Activated CD4-positive, alpha-beta memory T cell treated with anti-CD3 and anti-CD28 coated beads for 36 hours (primary cell): Measurements from ENCODE around the gene TAAR5. TPM values are rescaled to one million over a fixed set of nuclear protein-coding genes. Genes with fewer than 3 reads are reported as not detected.
"Not testable (repeated sequence)": the region's sequence is repeated elsewhere in the genome, so short reads cannot be mapped to it uniquely, and the experiment has no call there.

Experiments used
- CTCF ChIA-PET: fragments of 350-600 bp; sonication (Branson Sonifier 250); formaldehyde crosslinking; loops from one replicate; lab custom pipeline; 2021; ENCODE audit warnings: antibody characterized with exemption, inconsistent platforms; lab: Charles Lee
- POLR2A ChIA-PET: fragments of 350-600 bp; sonication (Branson Sonifier 250); formaldehyde crosslinking; loops from one replicate; lab custom pipeline; 2021; ENCODE audit warnings: antibody characterized with exemption; lab: Charles Lee
- DNase-seq: peaks from one replicate; pipeline ENCODE4 v3.0.0-alpha.2; 2020
- H3K27ac Mint-ChIP-seq: one replicate; pipeline ENCODE4 v1.8.0; 2021; ENCODE audit warnings: mixed read lengths
- H3K27me3 Mint-ChIP-seq: one replicate; pipeline ENCODE4 v1.8.0; 2021; ENCODE audit warnings: mixed read lengths
- H3K36me3 Mint-ChIP-seq: one replicate; pipeline ENCODE4 v1.8.0; 2021; ENCODE audit warnings: mixed read lengths
- H3K4me1 Mint-ChIP-seq: one replicate; pipeline ENCODE4 v1.8.0; 2021; ENCODE audit warnings: low read depth, mixed read lengths
- H3K4me3 Mint-ChIP-seq: one replicate; pipeline ENCODE4 v1.8.0; 2021; ENCODE audit warnings: mild to moderate bottlenecking, mixed read lengths
- H3K9me3 Mint-ChIP-seq: one replicate; pipeline ENCODE4 v1.8.0; 2021; ENCODE audit warnings: mixed read lengths
- intact Hi-C: fragments of 100-400 bp; cut with micrococcal nuclease; formaldehyde crosslinking; loops from one replicate; pipeline ENCODE4 v1.15.1; 2023
- total RNA-seq, 2 experiments: library from RNA; stranded (reverse); gene quantifications; one replicate each; pipeline ENCODE4 v1.2.3, GENCODE V29; 2021

Gene TAAR5
- not detected for total RNA-seq

- ChIA-PET POLR2A (no interaction called here), CTCF (no interaction called here)
- DNase-seq = no peak
- Mint-ChIP-seq H3K27me3 (peaks cover 12% of the 10 kb centered on the region), H3K36me3 (no peaks in the 10 kb centered on the region), H3K27ac (no peak within 1 kb of the TSS), H3K4me3 (no peak within 1 kb of the TSS), H3K9me3 (no peaks in the 10 kb centered on the region), H3K4me1 (no peaks in the 10 kb centered on the region)
- intact Hi-C loops = no loop called here
Observed at GRCh38 chr6:132589454-132589853, at the start of gene TAAR5. Gene TAAR5 (minus strand): TSS chr6:132589741. CDS start chr6:132589686, 55 bp downstream.

- H3K4me3 Mint-ChIP-seq, CTCF ChIA-PET, H3K27ac Mint-ChIP-seq: not testable (repeated sequence)
Observed at GRCh38 chr6:132637135-132637534, 47.6 kb upstream of the TAAR5 start.

GRCh38 chr6:132635906-132636305 is 46.4 kb upstream of the TAAR5 start:
- peaks cover 25% of the 10 kb centered on the region for H3K27me3 Mint-ChIP-seq
- H3K4me1 Mint-ChIP-seq, intact Hi-C loops, H3K4me3 Mint-ChIP-seq, CTCF ChIA-PET, H3K9me3 Mint-ChIP-seq, H3K27ac Mint-ChIP-seq, DNase-seq, H3K36me3 Mint-ChIP-seq, POLR2A ChIA-PET: not testable (repeated sequence)

More at GRCh38 chr6:132637135-132637534, 47.6 kb upstream of the TAAR5 start:
- H3K4me1 Mint-ChIP-seq, DNase-seq, H3K9me3 Mint-ChIP-seq, intact Hi-C loops, H3K36me3 Mint-ChIP-seq, POLR2A ChIA-PET: not testable (repeated sequence)
- peaks cover 25% of the 10 kb centered on the region for H3K27me3 Mint-ChIP-seq

- POLR2A ChIA-PET, intact Hi-C loops, H3K36me3 Mint-ChIP-seq, H3K4me1 Mint-ChIP-seq, CTCF ChIA-PET, H3K9me3 Mint-ChIP-seq, DNase-seq, H3K27ac Mint-ChIP-seq, H3K4me3 Mint-ChIP-seq: not testable (repeated sequence)
- peaks cover 23% of the 10 kb centered on the region for H3K27me3 Mint-ChIP-seq
Observed at GRCh38 chr6:132635288-132635687, 45.7 kb upstream of the TAAR5 start.

GRCh38 chr6:132634796-132635195 is 45.3 kb upstream of the TAAR5 start:
- Mint-ChIP-seq H3K4me1 (no peaks in the 10 kb centered on the region), H3K27ac (no peak overlapping the region), H3K36me3 (peaks cover 1% of the 10 kb centered on the region), H3K9me3 (no peaks in the 10 kb centered on the region), H3K27me3 (peaks cover 23% of the 10 kb centered on the region), H3K4me3 (no peak overlapping the region)
- intact Hi-C loops = no loop called here
- CTCF ChIA-PET = no interaction called here
- DNase-seq = no peak
- POLR2A ChIA-PET = no interaction called here

GRCh38 chr6:132633362-132633761 is 43.8 kb upstream of the TAAR5 start:
- no peaks in the 10 kb centered on the region for H3K4me1 Mint-ChIP-seq
- intact Hi-C loops = no loop called here
- peaks cover 28% of the 10 kb centered on the region for H3K27me3 Mint-ChIP-seq
- peaks cover 1% of the 10 kb centered on the region for H3K36me3 Mint-ChIP-seq
- no peaks in the 10 kb centered on the region for H3K9me3 Mint-ChIP-seq
- POLR2A ChIA-PET = no interaction called here
- DNase-seq = no peak
- H3K27ac Mint-ChIP-seq = no peak overlapping the region
- H3K4me3 Mint-ChIP-seq = no peak overlapping the region
- CTCF ChIA-PET = no interaction called here

GRCh38 chr6:132624175-132624574 is 34.6 kb upstream of the TAAR5 start, which contains the start of gene TAAR2:
Gene TAAR2 (minus strand): TSS chr6:132624275. CDS start chr6:132624275, 0 bp downstream.
- intact Hi-C loops = no loop called here
- DNase-seq = no peak
- Mint-ChIP-seq H3K4me3 (no peak within 1 kb of the TSS), H3K27ac (no peak within 1 kb of the TSS), H3K36me3 (no peaks in the 10 kb centered on the region), H3K9me3 (peaks cover 11% of the 10 kb centered on the region), H3K27me3 (peaks cover 17% of the 10 kb centered on the region), H3K4me1 (no peaks in the 10 kb centered on the region)
- POLR2A ChIA-PET = no interaction called here
- CTCF ChIA-PET = no interaction called here

- H3K27ac Mint-ChIP-seq = no peak overlapping the region
- peaks cover 11% of the 10 kb centered on the region for H3K9me3 Mint-ChIP-seq
- H3K27me3 Mint-ChIP-seq = peaks cover 17% of the 10 kb centered on the region
- CTCF ChIA-PET = no interaction called here
- intact Hi-C loops = no loop called here
- no peak for DNase-seq
- no peaks in the 10 kb centered on the region for H3K36me3 Mint-ChIP-seq
- H3K4me1 Mint-ChIP-seq = no peaks in the 10 kb centered on the region
- no peak overlapping the region for H3K4me3 Mint-ChIP-seq
- POLR2A ChIA-PET = no interaction called here
Observed at GRCh38 chr6:132623106-132623845, 33.7 kb upstream of the TAAR5 start.

- H3K27me3 Mint-ChIP-seq = peaks cover 2% of the 10 kb centered on the region
- H3K9me3 Mint-ChIP-seq = no peaks in the 10 kb centered on the region
- H3K4me3 Mint-ChIP-seq = no peak overlapping the region
- no peaks in the 10 kb centered on the region for H3K36me3 Mint-ChIP-seq
- ChIA-PET CTCF (interaction anchor here (0.6 kb wide), 1 partner anchor 1299 kb away, joined by 3 read pairs; no protein-coding TSS in a partner anchor), POLR2A (no interaction called here)
- DNase-seq = no peak
- H3K27ac Mint-ChIP-seq = no peak overlapping the region
- intact Hi-C loops = no loop called here
- H3K4me1 Mint-ChIP-seq = peaks cover 4% of the 10 kb centered on the region
Observed at GRCh38 chr6:132616677-132617076, 27.1 kb upstream of the TAAR5 start.

- intact Hi-C loops = no loop called here
- H3K4me1 Mint-ChIP-seq = peaks cover 4% of the 10 kb centered on the region
- POLR2A ChIA-PET = no interaction called here
Observed at GRCh38 chr6:132614554-132614953, 25.0 kb upstream of the TAAR5 start.

GRCh38 chr6:132612449-132613108 is 23.0 kb upstream of the TAAR5 start:
- H3K27me3 Mint-ChIP-seq = peaks cover 2% of the 10 kb centered on the region

More at GRCh38 chr6:132614554-132614953, 25.0 kb upstream of the TAAR5 start:
- H3K4me3 Mint-ChIP-seq = peak overlapping the region; percentile 40
- peaks cover 2% of the 10 kb centered on the region for H3K27me3 Mint-ChIP-seq
- DNase-seq = no peak
- no peaks in the 10 kb centered on the region for H3K36me3 Mint-ChIP-seq
- CTCF ChIA-PET = no interaction called here
- H3K9me3 Mint-ChIP-seq = no peaks in the 10 kb centered on the region
- no peak overlapping the region for H3K27ac Mint-ChIP-seq

GRCh38 chr6:132611616-132612015 is 22.1 kb upstream of the TAAR5 start:
- no peaks in the 10 kb centered on the region for H3K9me3 Mint-ChIP-seq
- ChIA-PET POLR2A (no interaction called here), CTCF (no interaction called here)
- H3K27me3 Mint-ChIP-seq = peaks cover 2% of the 10 kb centered on the region
- no peak overlapping the region for H3K27ac Mint-ChIP-seq
- DNase-seq = no peak
- intact Hi-C loops = no loop called here
- H3K4me1 Mint-ChIP-seq = peaks cover 4% of the 10 kb centered on the region
- H3K36me3 Mint-ChIP-seq = no peaks in the 10 kb centered on the region
- H3K4me3 Mint-ChIP-seq = no peak overlapping the region

More at GRCh38 chr6:132612449-132613108, 23.0 kb upstream of the TAAR5 start:
- ChIA-PET POLR2A (no interaction called here), CTCF (no interaction called here)
- Mint-ChIP-seq H3K4me1 (peaks cover 4% of the 10 kb centered on the region), H3K36me3 (no peaks in the 10 kb centered on the region), H3K4me3 (no peak overlapping the region), H3K9me3 (no peaks in the 10 kb centered on the region), H3K27ac (no peak overlapping the region)
- no peak for DNase-seq
- intact Hi-C loops = no loop called here
